HFF-Myc (cell line): ENCODE measurements around the gene ACE.
"Not testable (repeated sequence)": the region's sequence is repeated elsewhere in the genome, so short reads cannot be mapped to it uniquely, and the experiment has no call there.

Experiments
- DNase-seq: peaks from one replicate; pipeline ENCODE4 v3.0.0-alpha.2; 2011; ENCODE audit warnings: low read depth; ENCODE audit errors: extremely low read depth
- H3K4me3 ChIP-seq: replicated peaks from 2 replicates; pipeline ENCODE4 v1.5.1; 2011; ENCODE audit warnings: low read depth, mild to moderate bottlenecking, control low read depth, low read length
- CTCF ChIP-seq: IDR thresholded peaks from 2 replicates; pipeline ENCODE4 v1.5.1; 2012; ENCODE audit warnings: mild to moderate bottlenecking, low read depth, low read length, control low read depth; ENCODE audit errors: missing control alignments

ACE gene

GRCh38 chr17:63454915-63455314 is 21.9 kb upstream of the ACE start:
- TF ChIP-seq CTCF: no peak
- DNase-seq: no peak
- no peak overlapping the region for H3K4me3 ChIP-seq

- H3K4me3 ChIP-seq: no peak overlapping the region
- DNase-seq: no peak
- TF ChIP-seq CTCF: no peak
Observed at GRCh38 chr17:63455417-63455816, 21.4 kb upstream of the ACE start.

- no peak for TF ChIP-seq CTCF
- no peak overlapping the region for H3K4me3 ChIP-seq
- DNase-seq: no peak
Observed at GRCh38 chr17:63458478-63458877, 18.4 kb upstream of the ACE start.

- TF ChIP-seq CTCF: no peak
- no peak for DNase-seq
- H3K4me3 ChIP-seq: no peak overlapping the region
Observed at GRCh38 chr17:63460018-63460417, 16.8 kb upstream of the ACE start.

GRCh38 chr17:63463771-63464170 is 13.1 kb upstream of the ACE start:
- H3K4me3 ChIP-seq: no peak overlapping the region
- TF ChIP-seq CTCF: no peak
- DNase-seq: no peak

- H3K4me3 ChIP-seq: no peak overlapping the region
- no peak for TF ChIP-seq CTCF
- DNase-seq: no peak
Observed at GRCh38 chr17:63464691-63465236, 12.1 kb upstream of the ACE start.

GRCh38 chr17:63468099-63468498 is 8.8 kb upstream of the ACE start:
- not testable (repeated sequence) for DNase-seq, H3K4me3 ChIP-seq
